Erythroblast (primary cell): ENCODE results near the gene IDUA.

Experiments
- GATA1 ChIP-seq: IDR thresholded peaks from 2 replicates; pipeline ENCODE4 v1.6.1; 2011; ENCODE audit warnings: low read depth, mild to moderate bottlenecking, control low read depth, low read length, moderate library complexity
- POLR2A ChIP-seq: IDR thresholded peaks from 2 replicates; pipeline ENCODE4 v1.6.1; 2011; ENCODE audit warnings: mild to moderate bottlenecking, low read length

DNA sequence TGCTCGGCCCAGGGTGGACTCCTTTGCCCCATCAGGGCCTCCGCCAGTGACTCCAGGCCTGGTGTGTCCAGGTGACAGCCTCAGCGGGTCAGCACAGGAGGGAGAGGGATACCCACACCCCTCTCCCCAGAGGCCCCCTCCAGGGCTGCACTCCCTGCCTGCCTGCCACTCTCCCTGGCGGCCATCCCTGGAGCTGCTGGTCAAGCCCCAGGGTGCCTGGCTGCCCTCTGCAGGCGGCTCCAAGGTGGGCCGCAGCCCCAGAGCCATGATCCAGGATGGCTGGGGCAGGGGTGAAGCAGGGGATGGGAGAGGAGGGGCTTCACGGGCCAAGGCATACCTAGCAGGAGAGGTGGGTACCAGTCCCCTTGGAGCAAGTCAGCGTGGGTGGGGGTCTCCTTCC lies 28.3 kb downstream of the IDUA start:
- no peak for TF ChIP-seq POLR2A
- no peak for TF ChIP-seq GATA1
